HG02885 (cell line): ENCODE results near the gene CHCHD2.
A peak's percentile ranks its signal among the peaks of the same experiment; 100 is the strongest.
"Not testable (repeated sequence)": the region's sequence is repeated elsewhere in the genome, so short reads cannot be mapped to it uniquely, and the experiment has no call there.

Experiments
- ATAC-seq: cut with Tn5 transposase; IDR thresholded peaks from one replicate; pipeline ENCODE4 v1.9.1; 2021; ENCODE audit warnings: mild to moderate bottlenecking; ENCODE audit not compliant: unreplicated experiment, poor library complexity

The CHCHD2 gene

GRCh38 chr7:56106108-56107073 is at the start of gene CHCHD2:
TSS of gene CHCHD2 (minus strand) at chr7:56106476. CDS start at chr7:56106413, 63 bp downstream.
- ATAC-seq, result peak; percentile 99

- ATAC-seq, result not testable (repeated sequence)
These were observed 24.8 kb upstream of the CHCHD2 start for GRCh38 chr7:56131062-56131461.

- no peak for ATAC-seq
These were observed 21.1 kb upstream of the CHCHD2 start for GRCh38 chr7:56127241-56127975.

GRCh38 chr7:56125831-56126230 is 19.6 kb upstream of the CHCHD2 start:
- no peak for ATAC-seq

- ATAC-seq, result no peak
These were observed 18.7 kb upstream of the CHCHD2 start for GRCh38 chr7:56124981-56125380.

- no peak for ATAC-seq
These were observed 15.2 kb upstream of the CHCHD2 start for GRCh38 chr7:56121440-56121839.

- ATAC-seq, result no peak
These were observed 9.7 kb upstream of the CHCHD2 start, which contains the start of gene NUPR2 for GRCh38 chr7:56115852-56116538. TSS of gene NUPR2 (minus strand) at chr7:56116417. CDS start at chr7:56116314, 103 bp downstream.

GRCh38 chr7:56112244-56112643 is 6.0 kb upstream of the CHCHD2 start:
- not testable (repeated sequence) for ATAC-seq

GRCh38 chr7:56110611-56111010 is 4.3 kb upstream of the CHCHD2 start:
- ATAC-seq, result no peak

GRCh38 chr7:56107954-56108258 is 1.6 kb upstream of the CHCHD2 start:
- ATAC-seq, result no peak

GRCh38 chr7:56105508-56105907 is 768 bp downstream of the CHCHD2 start:
- peak; percentile 29 for ATAC-seq

- ATAC-seq, result not testable (repeated sequence)
These were observed 2.1 kb downstream of the CHCHD2 start for GRCh38 chr7:56104138-56104537.

GRCh38 chr7:56099653-56100052 is 6.6 kb downstream of the CHCHD2 start:
- ATAC-seq, result no peak

- ATAC-seq, result not testable (repeated sequence)
These were observed 7.9 kb downstream of the CHCHD2 start for GRCh38 chr7:56098187-56099008.

- ATAC-seq, result no peak
These were observed 8.6 kb downstream of the CHCHD2 start for GRCh38 chr7:56097700-56098099.

GRCh38 chr7:56092789-56093531 is 13.3 kb downstream of the CHCHD2 start, which contains the start of gene PHKG1:
TSS of gene PHKG1 (minus strand) at chr7:56092952. CDS start at chr7:56088941, 4,011 bp downstream.
- ATAC-seq, result no peak

- not testable (repeated sequence) for ATAC-seq
These were observed 13.9 kb downstream of the CHCHD2 start for GRCh38 chr7:56092388-56092787.

GRCh38 chr7:56091591-56091990 is 14.7 kb downstream of the CHCHD2 start:
- ATAC-seq, result no peak

GRCh38 chr7:56087445-56087844 is 18.8 kb downstream of the CHCHD2 start:
- ATAC-seq, result no peak
